NCI-H82 treated with DMSO at 0.1 percent for 48 hours (cell line): ENCODE measurements around the gene TNS1.

ENCODE experiments used
- DNase-seq: peaks from one replicate; lab custom pipeline; 2025; ENCODE audit not compliant: unreplicated experiment; lab: John Stamatoyannopoulos, UW

The TNS1 gene

DNA sequence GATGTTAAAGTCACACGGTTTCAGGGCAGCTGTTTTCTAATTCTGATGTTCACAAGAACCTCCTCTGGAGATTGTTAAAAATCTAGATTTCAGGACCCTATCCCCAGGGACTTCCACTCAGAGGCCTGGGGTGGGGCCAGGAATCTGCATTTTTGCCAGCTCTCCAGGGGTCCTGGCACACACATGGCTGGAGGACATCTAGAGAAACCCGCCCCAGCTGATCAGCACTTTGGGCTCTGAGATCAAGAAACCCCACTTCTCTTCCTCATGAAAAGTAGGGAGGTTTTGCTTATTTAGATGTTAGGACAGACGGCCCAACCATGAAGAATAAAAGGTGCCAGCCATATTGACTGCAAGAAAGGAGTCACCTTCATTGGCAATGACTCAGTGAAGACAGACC is 148.8 kb downstream of the TNS1 start:
- DNase-seq = no peak

- no peak for DNase-seq
Observed at GRCh38 chr2:217853301-217853881, 149.4 kb downstream of the TNS1 start.

- no peak for DNase-seq
Observed at GRCh38 chr2:217852555-217853211, 150.1 kb downstream of the TNS1 start.

- no peak for DNase-seq
Observed at GRCh38 chr2:217851191-217852020, 151.4 kb downstream of the TNS1 start.

DNA sequence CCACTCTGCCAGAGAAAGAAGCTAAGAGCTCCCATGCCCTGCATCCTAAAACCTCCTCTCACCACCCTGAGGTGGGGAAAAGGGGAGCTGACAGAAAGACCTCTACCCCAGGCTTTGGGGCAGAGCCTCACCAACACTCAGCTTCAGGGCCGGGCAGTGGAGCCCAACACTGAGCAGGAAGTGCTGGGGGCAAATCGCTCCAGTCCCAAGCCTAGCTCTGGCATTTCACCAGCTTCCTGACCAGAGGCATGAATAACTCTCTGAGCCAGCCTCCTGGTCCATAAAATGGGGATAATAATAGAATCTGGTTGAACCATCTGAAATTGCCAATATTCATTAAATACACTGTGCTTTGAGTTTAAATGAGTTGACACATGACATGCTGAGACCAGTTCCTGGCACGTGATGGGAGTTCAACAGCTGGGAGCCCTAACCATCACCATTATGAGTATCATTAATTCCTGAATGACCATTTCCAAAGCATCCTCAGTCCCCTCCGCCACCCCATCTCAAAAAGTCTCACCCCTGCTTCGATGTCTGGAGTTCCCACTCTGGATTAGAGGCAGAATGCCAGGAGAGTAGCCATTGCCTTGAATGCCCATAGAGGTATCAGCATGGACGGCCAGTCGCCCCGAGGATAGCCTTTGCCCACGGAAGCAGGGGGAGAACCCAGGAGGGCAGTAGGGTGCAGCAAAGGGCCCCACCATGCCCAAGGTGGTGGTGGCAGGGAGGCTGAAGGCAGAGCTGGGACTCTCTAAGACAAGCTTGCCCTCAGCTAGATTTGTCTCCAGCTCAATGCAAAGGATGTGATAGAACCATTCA is 153.4 kb downstream of the TNS1 start:
- DNase-seq = no peak

GRCh38 chr2:217848351-217848957 is 154.3 kb downstream of the TNS1 start:
- no peak for DNase-seq

DNA sequence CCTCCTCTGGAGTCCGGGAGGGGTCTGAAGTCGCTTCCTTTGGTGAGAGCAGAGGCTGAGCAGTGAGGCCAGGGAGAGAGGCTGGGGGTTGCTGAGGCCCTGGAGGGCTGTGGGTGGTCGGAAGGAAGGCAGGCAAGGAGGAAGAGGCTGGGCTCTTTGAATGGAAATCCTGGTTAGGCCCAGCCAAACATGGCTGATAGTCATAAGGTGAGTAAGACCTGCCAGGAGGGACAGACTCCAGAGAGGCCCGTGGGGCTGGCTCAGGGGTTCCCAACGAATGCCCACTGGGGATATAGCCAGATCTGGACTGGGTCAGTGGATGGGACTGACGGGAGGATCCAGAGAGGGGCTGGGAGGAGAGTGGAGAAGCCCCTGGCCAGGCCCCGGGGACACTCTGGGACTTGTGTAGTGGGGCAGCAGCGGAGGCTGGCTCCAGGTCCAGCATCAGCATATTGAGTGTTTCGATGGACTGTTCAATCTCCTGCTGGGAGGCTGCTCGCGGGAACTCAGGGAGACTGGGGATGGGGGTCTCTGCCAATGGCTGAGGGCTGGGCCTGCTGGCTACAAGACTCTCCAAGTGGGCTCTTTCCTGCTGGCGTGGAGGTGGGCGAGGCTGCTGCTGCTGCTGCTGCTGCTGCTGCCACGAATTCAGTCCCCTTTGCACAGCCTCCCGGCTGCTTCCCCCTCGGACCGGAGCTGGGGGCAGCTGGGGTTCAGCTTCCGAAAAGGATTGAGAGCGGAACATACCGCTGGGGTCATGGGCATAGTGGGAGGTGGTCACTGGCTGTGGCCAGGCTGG is 155.0 kb downstream of the TNS1 start:
- DNase-seq = no peak

DNA sequence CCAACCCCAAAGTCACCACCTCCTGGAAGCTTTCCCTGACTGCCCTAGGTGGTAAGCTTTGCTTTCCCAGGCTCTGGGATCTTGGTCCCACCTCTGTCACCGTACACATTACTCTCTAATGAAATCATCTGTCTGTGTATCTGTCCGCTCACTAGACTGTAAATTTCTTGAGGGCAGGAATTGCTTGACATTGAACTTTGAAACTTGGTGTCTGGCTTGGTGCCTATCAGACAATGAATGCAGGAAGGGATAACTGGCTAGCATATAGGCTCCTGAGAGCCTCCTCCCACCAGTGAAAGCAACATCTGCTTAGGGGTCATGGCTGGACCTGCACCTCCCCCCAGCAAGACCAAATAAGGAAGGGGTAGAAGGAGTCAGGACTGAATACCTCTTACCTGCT is 155.7 kb downstream of the TNS1 start:
- DNase-seq = no peak

GRCh38 chr2:217846321-217846743 is 156.5 kb downstream of the TNS1 start:
- no peak for DNase-seq

- DNase-seq = no peak
Observed at GRCh38 chr2:217845301-217845700, 157.5 kb downstream of the TNS1 start.

DNA sequence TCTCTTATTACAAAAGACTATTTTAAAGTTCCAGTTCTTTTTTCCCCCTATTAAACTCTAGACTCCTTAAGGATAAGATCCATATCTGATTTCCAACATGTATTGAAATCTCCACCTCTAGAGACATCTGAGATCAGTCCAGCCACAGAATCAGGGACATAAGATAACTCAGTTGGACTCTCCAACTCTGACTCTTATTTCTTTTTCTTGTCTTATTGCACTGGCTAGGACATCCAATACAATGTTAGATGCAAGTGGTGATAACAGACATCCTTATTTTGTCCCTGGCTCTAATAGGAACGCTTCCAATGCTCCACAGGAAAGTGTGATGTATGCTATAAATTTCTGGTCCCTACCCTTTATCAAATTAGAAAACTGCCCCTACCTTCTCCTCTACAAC is 158.1 kb downstream of the TNS1 start:
- no peak for DNase-seq

GRCh38 chr2:217843324-217843723 is 159.5 kb downstream of the TNS1 start:
- DNase-seq = no peak

DNA sequence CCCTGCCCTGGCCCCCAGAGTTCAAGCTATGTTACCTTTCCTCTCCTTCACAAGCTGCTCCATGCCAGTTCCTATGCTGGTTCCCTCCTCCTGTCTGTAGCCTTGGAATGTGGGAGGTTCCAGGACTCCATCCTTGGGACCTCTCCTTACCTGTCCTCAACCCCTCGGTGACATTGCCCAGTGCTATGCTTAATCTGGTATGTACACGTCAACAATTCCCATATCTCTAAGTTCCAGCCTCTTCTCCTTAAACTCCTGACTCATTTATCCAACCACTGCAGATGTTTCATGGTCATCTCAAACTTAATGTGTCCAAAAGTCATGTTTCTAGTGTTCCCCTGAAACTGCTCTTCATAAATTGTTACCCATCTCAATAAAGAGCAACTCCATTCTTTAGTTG is 160.8 kb downstream of the TNS1 start:
- DNase-seq = no peak

DNA sequence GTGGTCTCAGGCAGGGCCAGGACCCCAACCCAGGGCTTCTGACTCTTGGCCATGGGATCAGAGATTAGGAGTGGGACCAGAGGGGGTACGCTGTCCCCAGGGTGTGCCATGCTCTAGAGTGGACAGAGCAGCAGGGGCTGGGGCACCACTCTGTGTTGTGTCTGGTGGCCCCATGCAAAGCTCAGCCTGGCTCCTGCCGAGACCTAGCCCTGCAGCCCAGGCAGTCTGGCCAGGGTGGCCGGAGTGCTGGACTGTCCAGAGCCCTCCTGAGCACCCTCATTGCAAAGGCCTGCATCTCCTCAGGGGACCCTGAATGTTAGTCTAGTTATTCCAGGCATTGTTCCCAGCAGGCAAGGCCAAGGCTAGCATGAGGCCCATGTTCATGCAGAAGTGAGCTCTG is 162.3 kb downstream of the TNS1 start:
- no peak for DNase-seq

- no peak for DNase-seq
Observed at GRCh38 chr2:217839750-217840107, 163.1 kb downstream of the TNS1 start.

DNA sequence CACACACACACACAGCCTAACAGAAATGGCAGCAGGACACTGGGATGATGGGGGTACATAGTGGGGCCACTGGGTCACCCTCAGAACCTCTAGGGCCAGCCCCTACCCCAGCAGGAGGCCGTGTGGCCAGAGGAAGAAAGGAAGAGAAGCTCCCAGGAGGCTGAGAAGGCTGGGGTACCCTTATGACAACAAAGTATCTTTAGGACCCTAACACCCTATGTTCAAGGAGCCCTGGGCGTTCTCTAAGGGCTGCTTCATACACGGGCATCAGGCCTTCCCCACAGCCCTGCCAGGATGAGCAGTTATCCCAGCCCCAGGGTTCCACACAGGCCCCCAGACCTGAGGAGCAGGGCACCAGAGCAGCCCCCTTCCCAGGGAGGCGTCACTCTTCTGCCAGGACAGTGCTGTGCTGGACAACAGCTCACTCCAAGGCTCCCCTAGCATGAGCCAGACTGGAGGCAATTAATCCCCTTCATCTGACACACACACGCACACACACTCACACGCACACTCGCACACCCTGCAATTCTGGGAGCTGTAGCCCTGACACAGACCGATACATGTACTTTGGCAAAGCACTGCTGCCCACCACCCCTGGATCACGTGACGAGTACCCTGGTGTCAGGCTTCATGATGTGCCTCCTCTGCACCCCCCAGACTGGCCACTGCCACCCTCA is 163.6 kb downstream of the TNS1 start:
- no peak for DNase-seq

DNA sequence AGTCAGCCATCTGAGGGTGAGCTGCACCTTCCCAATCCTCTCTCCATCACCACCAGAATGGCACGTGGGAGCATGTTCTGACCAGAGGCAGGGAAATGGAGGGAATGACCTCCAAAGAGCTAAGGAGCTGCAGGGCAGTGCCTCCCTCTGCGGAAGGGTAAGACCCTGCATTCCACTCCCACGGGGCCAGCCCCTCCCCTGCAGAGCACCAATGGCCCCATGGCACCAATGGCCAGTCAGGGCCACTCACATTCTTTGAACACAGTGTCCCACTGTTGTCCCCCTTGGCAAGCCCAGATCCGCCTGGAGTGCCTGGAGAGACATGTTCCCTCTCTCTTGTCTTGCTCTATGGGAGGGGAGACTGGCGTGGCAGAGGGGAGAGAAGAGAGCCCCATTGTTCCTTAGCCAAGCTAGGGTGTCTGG is 164.4 kb downstream of the TNS1 start:
- no peak for DNase-seq

- DNase-seq = no peak
Observed at GRCh38 chr2:217837530-217837929, 165.3 kb downstream of the TNS1 start.

DNA sequence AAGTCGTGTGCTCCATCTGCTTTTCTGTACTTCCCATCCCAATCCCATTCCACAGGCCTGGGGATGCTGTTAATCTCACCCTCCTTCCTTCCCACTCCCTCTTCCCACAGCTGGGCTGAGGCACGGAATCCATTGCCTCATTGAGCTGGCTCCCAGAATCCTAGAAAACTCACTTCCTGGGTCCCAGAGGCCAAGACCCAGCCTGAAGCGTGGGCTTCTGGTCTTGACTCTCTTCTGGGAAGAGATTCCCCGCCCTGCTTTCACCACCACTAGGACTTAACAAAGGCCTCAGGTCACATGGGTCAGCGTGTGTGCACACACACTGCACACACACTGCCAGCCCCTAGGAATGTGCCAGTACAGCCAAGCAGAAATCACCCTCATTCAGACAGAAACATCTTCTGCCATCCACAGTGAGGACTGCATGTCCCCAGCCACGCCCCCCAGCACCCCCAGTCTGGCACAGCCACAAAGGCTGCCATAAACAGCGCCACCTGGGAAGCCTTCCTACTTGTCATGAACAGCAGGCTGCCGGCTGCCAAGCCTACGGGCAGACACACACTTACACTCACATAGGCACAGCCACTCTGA is 165.8 kb downstream of the TNS1 start:
- no peak for DNase-seq
